ENCODE results near the gene UQCR10. TPM values are rescaled to one million over a fixed set of nuclear protein-coding genes. Genes with fewer than 3 reads are reported as not detected.

The UQCR10 gene
- total RNA-seq, 2 donors from 2014 or later, result 72.2 to 107 TPM

Other genes with a start within 250 kb of the UQCR10 start
- 10 to 100 TPM; 50.8 to 82.9 TPM for gene THOC5, start 213.6 kb upstream of the UQCR10 start, total RNA-seq
- 10 to 100 TPM; 64.3 to 74.7 TPM for gene NIPSNAP1, start 186.3 kb upstream of the UQCR10 start, total RNA-seq
- 10 to 100 TPM; 30.6 to 45.0 TPM for gene NF2, start 163.7 kb upstream of the UQCR10 start, total RNA-seq
- under 1 TPM in 1 of 2 donors, not detected in 1; 0.18 TPM for gene CABP7, start 47.4 kb upstream of the UQCR10 start, total RNA-seq
- gene ZMAT5, start 362 bp upstream of the UQCR10 start, total RNA-seq, result 10 to 100 TPM; 16.3 to 18.6 TPM
- gene ASCC2, start 70.9 kb downstream of the UQCR10 start, total RNA-seq, result 10 to 100 TPM; 55.0 to 73.2 TPM
- gene MTMR3, start 115.8 kb downstream of the UQCR10 start, total RNA-seq, result 10 to 100 TPM; 25.8 to 44.4 TPM